H9 (cell line): ENCODE data around the gene PARD3. TPM values are rescaled to one million over a fixed set of nuclear protein-coding genes. Genes with fewer than 3 reads are reported as not detected.

Experiments
- DNase-seq: peaks from one replicate; pipeline ENCODE4 v3.0.0-alpha.2; 2017
- H2AFZ ChIP-seq: one replicate; pipeline ENCODE4 v1.6.1; 2013; ENCODE audit warnings: mild to moderate bottlenecking, low read length, control low read depth, moderate library complexity
- H2AK5ac ChIP-seq: 2 replicates; pipeline ENCODE4 v1.6.1; 2013; ENCODE audit warnings: low read length, control low read depth, mixed read lengths; ENCODE audit not compliant: insufficient read length
- H2BK120ac ChIP-seq: one replicate; pipeline ENCODE4 v1.6.1; 2013; ENCODE audit warnings: low read depth, mild to moderate bottlenecking, low read length, control low read depth, inconsistent platforms; ENCODE audit not compliant: poor library complexity, severe bottlenecking
- H2BK12ac ChIP-seq: 2 replicates; pipeline ENCODE4 v1.6.1; 2013; ENCODE audit warnings: low read length, control low read depth, mixed read lengths, low read depth; ENCODE audit not compliant: insufficient read length
- H2BK15ac ChIP-seq: 2 replicates; pipeline ENCODE4 v1.6.1; 2013; ENCODE audit warnings: low read depth, low read length, control low read depth
- H2BK20ac ChIP-seq: one replicate; pipeline ENCODE4 v1.6.1; 2013; ENCODE audit warnings: low read depth, mild to moderate bottlenecking, low read length, control low read depth, inconsistent platforms; ENCODE audit not compliant: poor library complexity, severe bottlenecking
- H2BK5ac ChIP-seq: 2 replicates; pipeline ENCODE4 v1.6.1; 2013; ENCODE audit warnings: low read length, control low read depth, mixed read lengths; ENCODE audit not compliant: insufficient read length
- H3K14ac ChIP-seq: 2 replicates; pipeline ENCODE4 v1.6.1; 2013; ENCODE audit warnings: low read length, control low read depth; ENCODE audit not compliant: insufficient read depth
- H3K18ac ChIP-seq: 2 replicates; pipeline ENCODE4 v1.6.1; 2013; ENCODE audit warnings: low read depth, mild to moderate bottlenecking, mixed read lengths, low read length, control low read depth; ENCODE audit not compliant: insufficient read length
- H3K23ac ChIP-seq: 2 replicates; pipeline ENCODE4 v1.6.1; 2013; ENCODE audit warnings: low read length, control low read depth, mixed read lengths, low read depth; ENCODE audit not compliant: insufficient read length
- H3K23me2 ChIP-seq: 2 replicates; pipeline ENCODE4 v1.6.1; 2013; ENCODE audit warnings: low read depth, mild to moderate bottlenecking, mixed read lengths, low read length, control low read depth; ENCODE audit not compliant: insufficient read length, poor library complexity, severe bottlenecking
- H3K27ac ChIP-seq: 2 replicates; pipeline ENCODE4 v1.5.1; 2013; ENCODE audit warnings: low read length, control low read depth, mixed read lengths, low read depth; ENCODE audit not compliant: insufficient read length
- H3K27me3 ChIP-seq: 2 replicates; pipeline ENCODE4 v1.6.1; 2013; ENCODE audit warnings: low read length, control low read depth, inconsistent platforms; ENCODE audit not compliant: insufficient read depth
- H3K4ac ChIP-seq: 2 replicates; pipeline ENCODE4 v1.6.1; 2013; ENCODE audit warnings: low read depth, mild to moderate bottlenecking, control low read depth, inconsistent platforms, low read length, moderate library complexity
- H3K4me1 ChIP-seq: 2 replicates; pipeline ENCODE4 v1.6.1; 2013; ENCODE audit warnings: low read length, control low read depth, inconsistent platforms; ENCODE audit not compliant: insufficient read depth
- H3K4me2 ChIP-seq: 2 replicates; pipeline ENCODE4 v1.6.1; 2013; ENCODE audit warnings: low read length, control low read depth, mixed read lengths; ENCODE audit not compliant: insufficient read length, insufficient read depth
- H3K56ac ChIP-seq: 2 replicates; pipeline ENCODE4 v1.6.1; 2013; ENCODE audit warnings: low read depth, mild to moderate bottlenecking, mixed read lengths, low read length, control low read depth; ENCODE audit not compliant: insufficient read length
- H3K79me1 ChIP-seq: 2 replicates; pipeline ENCODE4 v1.6.1; 2013; ENCODE audit warnings: low read depth, mild to moderate bottlenecking, moderate library complexity, low read length, control low read depth, inconsistent platforms; ENCODE audit not compliant: insufficient read depth, poor library complexity, severe bottlenecking
- H3K79me2 ChIP-seq: 2 replicates; pipeline ENCODE4 v1.6.1; 2013; ENCODE audit warnings: low read length, control low read depth, inconsistent platforms; ENCODE audit not compliant: insufficient read depth
- H3K9ac ChIP-seq: 2 replicates; pipeline ENCODE4 v1.6.1; 2013; ENCODE audit warnings: low read length, control low read depth, mixed read lengths; ENCODE audit not compliant: insufficient read length; ENCODE audit errors: extremely low read depth
- H3K9me3 ChIP-seq: one replicate; pipeline ENCODE4 v1.6.1; 2013; ENCODE audit warnings: low read depth, low read length, inconsistent platforms; ENCODE audit not compliant: control insufficient read depth
- H3T11ph ChIP-seq: one replicate; pipeline ENCODE4 v1.6.1; 2013; ENCODE audit warnings: mild to moderate bottlenecking, low read length, control low read depth, inconsistent platforms
- H4K20me1 ChIP-seq: one replicate; pipeline ENCODE4 v1.6.1; 2013; ENCODE audit not compliant: control insufficient read depth, insufficient read length, insufficient read depth
- H4K5ac ChIP-seq: 2 replicates; pipeline ENCODE4 v1.6.1; 2013; ENCODE audit warnings: low read depth, mild to moderate bottlenecking, mixed read lengths, low read length, control low read depth; ENCODE audit not compliant: insufficient read length
- H4K8ac ChIP-seq: replicated peaks from 2 replicates; pipeline ENCODE4 v1.6.1; 2013; ENCODE audit warnings: low read length, control low read depth, mixed read lengths, low read depth; ENCODE audit not compliant: insufficient read length
- H4K91ac ChIP-seq: 2 replicates; pipeline ENCODE4 v1.6.1; 2013; ENCODE audit warnings: low read depth, mild to moderate bottlenecking, moderate library complexity, mixed read lengths, low read length, control low read depth; ENCODE audit not compliant: insufficient read length
- H3K27ac Mint-ChIP-seq, 3 experiments: 2 replicates in 2 of 3; 3 replicates in 1 of 3; pipeline ENCODE4 v1.8.0; 2020 to 2021; ENCODE audit warnings: mixed read lengths in 3 of 3, mild to moderate bottlenecking in 1 of 3, moderate library complexity in 1 of 3
- H3K27me3 Mint-ChIP-seq: 2 replicates; pipeline ENCODE4 v1.8.0; 2021; ENCODE audit warnings: low read depth, mild to moderate bottlenecking, moderate library complexity, mixed read lengths
- H3K36me3 Mint-ChIP-seq, 3 experiments: 2 replicates in 2 of 3; 3 replicates in 1 of 3; pipeline ENCODE4 v1.8.0; 2020 to 2021; ENCODE audit warnings: low read depth in 3 of 3, mixed read lengths in 3 of 3; ENCODE audit not compliant: insufficient read depth in 1 of 3
- H3K4me1 Mint-ChIP-seq, 2 experiments: 2 replicates each; pipeline ENCODE4 v1.8.0; 2020; ENCODE audit warnings: mixed read lengths in 2 of 2
- H3K4me3 Mint-ChIP-seq, 2 experiments: 2 replicates in 1 of 2; 3 replicates in 1 of 2; pipeline ENCODE4 v1.8.0; 2020 to 2021; ENCODE audit warnings: mild to moderate bottlenecking in 2 of 2, mixed read lengths in 2 of 2, moderate library complexity in 1 of 2
- H3K9me3 Mint-ChIP-seq, 2 experiments: 2 replicates in 1 of 2; 3 replicates in 1 of 2; pipeline ENCODE4 v1.8.0; 2020; ENCODE audit warnings: mild to moderate bottlenecking in 2 of 2, mixed read lengths in 2 of 2, moderate library complexity in 1 of 2
- WGBS: extraction: QIAGEN DNeasy Blood & Tissue Kit; methylation state at CpG from one replicate; pipeline ENCODE4 v1.1.7; 2013; ENCODE audit warnings: missing lambda C conversion rate, low lambda C conversion rate, mixed read lengths; ENCODE audit not compliant: insufficient read length; ENCODE audit errors: extremely low coverage; 5-methylcytosine and 5-hydroxymethylcytosine counted together
- total RNA-seq: library from RNA; stranded (reverse); gene quantifications from 2 replicates; pipeline ENCODE4 v1.2.1, GENCODE V29; 2021
- TF ChIP-seq, protein P1 (sequence below): fragments of 200-600 bp; sonication (generic); conservative IDR thresholded peaks from 3 replicates; pipeline ENCODE4 v1.8.0; 2021; ENCODE audit warnings: antibody characterized with exemption, mild to moderate bottlenecking

Gene PARD3
- total RNA-seq, 1 experiment from 2014 or later: 44.7 TPM

DNA sequence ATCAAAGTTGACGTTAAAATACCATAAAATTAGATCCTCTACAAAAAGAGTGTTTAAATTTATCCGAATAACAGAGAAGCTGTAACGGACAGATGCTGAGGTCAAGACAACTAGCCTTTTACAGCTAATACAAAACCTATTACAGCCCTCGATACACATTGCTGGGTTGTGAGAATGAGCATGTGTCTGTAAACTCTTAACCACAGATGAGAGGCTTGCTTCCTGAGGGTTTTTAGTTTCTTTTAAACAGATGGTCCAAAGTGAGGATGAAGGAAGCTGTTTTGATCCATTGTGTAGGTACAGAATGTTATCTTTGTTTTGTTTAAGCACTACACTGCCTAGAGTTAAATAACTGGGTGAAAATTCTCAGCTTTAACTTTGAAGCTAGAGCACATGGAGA lies 578.2 kb downstream of the PARD3 start:
- Mint-ChIP-seq H3K27ac (no peak overlapping the region), H3K36me3 (peaks cover 0 to 1% (median 0%) of the 10 kb centered on the region in 3 experiments; a peak in 1 of 7 replicates), H3K4me1 (peaks cover 16 to 23% of the 10 kb centered on the region in 2 experiments), H3K9me3 (no peaks in the 10 kb centered on the region), H3K4me3 (no peak overlapping the region), H3K27me3 (no peaks in the 10 kb centered on the region)
- H3K27me3 ChIP-seq: no peaks in the 10 kb centered on the region
- H3K23me2 ChIP-seq: no peaks in the 10 kb centered on the region
- H3K9ac ChIP-seq: no peak overlapping the region
- no peak overlapping the region for H4K91ac ChIP-seq
- H3K4me2 ChIP-seq: no peak overlapping the region
- H3K79me2 ChIP-seq: no peaks in the 10 kb centered on the region
- no peak overlapping the region for H3K14ac ChIP-seq
- no peak overlapping the region for H2BK15ac ChIP-seq
- H3K79me1 ChIP-seq: no peaks in the 10 kb centered on the region
- no peak overlapping the region for H3K23ac ChIP-seq
- no peak overlapping the region for H2AFZ ChIP-seq
- no peak overlapping the region for H2AK5ac ChIP-seq
- WGBS: no CpG with 5 or more reads among the region's 4 CpGs
- H2BK12ac ChIP-seq: no peak overlapping the region
- no peak overlapping the region for H4K5ac ChIP-seq
- no peak overlapping the region for H3T11ph ChIP-seq
- H4K20me1 ChIP-seq: no peaks in the 10 kb centered on the region
- TF ChIP-seq, protein P1, sequence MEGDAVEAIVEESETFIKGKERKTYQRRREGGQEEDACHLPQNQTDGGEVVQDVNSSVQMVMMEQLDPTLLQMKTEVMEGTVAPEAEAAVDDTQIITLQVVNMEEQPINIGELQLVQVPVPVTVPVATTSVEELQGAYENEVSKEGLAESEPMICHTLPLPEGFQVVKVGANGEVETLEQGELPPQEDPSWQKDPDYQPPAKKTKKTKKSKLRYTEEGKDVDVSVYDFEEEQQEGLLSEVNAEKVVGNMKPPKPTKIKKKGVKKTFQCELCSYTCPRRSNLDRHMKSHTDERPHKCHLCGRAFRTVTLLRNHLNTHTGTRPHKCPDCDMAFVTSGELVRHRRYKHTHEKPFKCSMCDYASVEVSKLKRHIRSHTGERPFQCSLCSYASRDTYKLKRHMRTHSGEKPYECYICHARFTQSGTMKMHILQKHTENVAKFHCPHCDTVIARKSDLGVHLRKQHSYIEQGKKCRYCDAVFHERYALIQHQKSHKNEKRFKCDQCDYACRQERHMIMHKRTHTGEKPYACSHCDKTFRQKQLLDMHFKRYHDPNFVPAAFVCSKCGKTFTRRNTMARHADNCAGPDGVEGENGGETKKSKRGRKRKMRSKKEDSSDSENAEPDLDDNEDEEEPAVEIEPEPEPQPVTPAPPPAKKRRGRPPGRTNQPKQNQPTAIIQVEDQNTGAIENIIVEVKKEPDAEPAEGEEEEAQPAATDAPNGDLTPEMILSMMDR: no peak
- H2BK20ac ChIP-seq: no peak overlapping the region
- H3K56ac ChIP-seq: no peak overlapping the region
- H3K18ac ChIP-seq: no peak overlapping the region
- H3K9me3 ChIP-seq: no peaks in the 10 kb centered on the region
- H2BK5ac ChIP-seq: no peak overlapping the region
- H3K27ac ChIP-seq: no peak overlapping the region
- H3K4me1 ChIP-seq: no peaks in the 10 kb centered on the region; the same call in 1 of the 2 replicates
- DNase-seq: no peak
- no peak overlapping the region for H3K4ac ChIP-seq
- no peak overlapping the region for H2BK120ac ChIP-seq
- no peak overlapping the region for H4K8ac ChIP-seq
